GM18907 (cell line): ENCODE measurements around the gene FBXO15.

Experiments used
- ATAC-seq: cut with Tn5 transposase; IDR thresholded peaks from one replicate; pipeline ENCODE4 v1.9.1; 2021; ENCODE audit warnings: mild to moderate bottlenecking, moderate library complexity; ENCODE audit not compliant: unreplicated experiment

The FBXO15 gene

DNA sequence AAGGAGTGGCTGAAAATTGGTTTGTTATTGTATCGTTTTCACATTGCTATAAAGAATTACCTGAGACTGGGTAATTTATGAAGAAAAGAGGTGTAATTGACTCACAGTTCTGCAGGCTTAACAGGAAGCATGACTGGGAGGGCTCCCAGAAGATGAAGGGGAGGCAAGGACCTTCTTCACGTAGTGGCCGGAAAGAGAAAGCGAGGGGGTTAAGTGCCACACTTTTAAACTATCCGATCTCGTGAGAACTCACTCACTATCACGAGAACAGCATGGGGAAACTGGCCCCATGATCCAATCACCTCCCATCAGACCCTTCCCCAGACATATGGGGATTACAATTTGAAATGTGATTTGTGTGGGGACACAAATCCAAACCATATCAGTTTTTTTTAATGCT, 81.6 kb downstream of the FBXO15 start:
- ATAC-seq = no peak

DNA sequence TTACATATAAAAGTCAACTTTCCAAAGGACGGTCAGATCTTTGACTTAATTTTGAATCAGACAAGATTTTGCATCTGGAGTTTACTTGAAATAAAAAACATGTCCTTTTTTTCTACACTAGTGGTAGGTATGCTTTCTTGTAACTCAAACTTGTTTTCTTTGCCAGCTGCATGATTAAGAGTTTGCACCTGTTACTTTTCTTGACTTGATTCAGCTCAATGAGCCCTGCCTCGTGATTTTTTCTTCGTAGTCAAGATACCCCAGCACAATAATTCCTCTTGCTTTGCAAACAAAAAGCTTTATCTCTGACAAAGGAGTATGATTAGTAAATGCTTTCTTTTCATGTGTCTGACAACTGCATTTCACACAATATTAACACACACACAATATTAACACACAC, 82.3 kb downstream of the FBXO15 start:
- ATAC-seq = no peak

DNA sequence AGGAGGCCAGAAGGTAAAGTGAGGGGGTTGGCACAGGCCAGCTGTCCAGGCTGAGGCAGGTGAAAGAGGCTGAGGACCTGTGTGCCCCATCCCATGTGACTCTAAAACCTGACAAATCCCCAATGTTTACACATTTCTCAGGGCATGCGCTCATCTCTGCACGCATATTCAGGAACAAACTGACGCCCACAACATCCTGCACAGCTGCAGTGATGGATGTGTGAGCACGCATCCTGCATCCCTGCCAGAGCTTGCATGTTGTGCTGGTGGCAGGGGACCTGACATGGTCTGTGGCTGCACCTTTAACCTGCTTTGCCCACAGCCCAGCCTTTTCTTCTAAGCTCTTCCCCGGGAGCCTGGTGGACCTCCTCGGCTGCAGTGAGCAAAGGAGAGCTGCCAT, 83.1 kb downstream of the FBXO15 start:
- no peak for ATAC-seq

GRCh38 chr18:74063557-74063956, 84.1 kb downstream of the FBXO15 start:
- no peak for ATAC-seq

GRCh38 chr18:74063023-74063422, 84.6 kb downstream of the FBXO15 start:
- peak; percentile 67 for ATAC-seq

DNA sequence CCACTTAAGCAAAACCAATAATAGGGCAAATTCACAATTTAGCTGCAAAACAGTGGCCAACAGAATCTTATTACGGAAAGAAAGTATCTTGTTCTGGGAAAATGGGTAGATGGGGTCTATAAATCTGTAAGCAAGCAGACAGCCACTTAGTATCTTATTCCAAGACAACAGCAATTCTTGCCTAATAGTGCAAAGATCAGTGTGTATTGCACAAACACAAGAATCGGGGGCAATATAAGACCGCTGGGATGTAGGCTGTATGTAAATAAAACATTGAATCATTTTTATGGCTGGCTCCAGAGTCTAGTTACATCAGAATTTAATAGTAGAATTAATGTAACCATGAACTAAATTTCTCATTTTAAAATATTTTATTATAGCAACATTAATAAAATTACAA, 85.6 kb downstream of the FBXO15 start:
- no peak for ATAC-seq

DNA sequence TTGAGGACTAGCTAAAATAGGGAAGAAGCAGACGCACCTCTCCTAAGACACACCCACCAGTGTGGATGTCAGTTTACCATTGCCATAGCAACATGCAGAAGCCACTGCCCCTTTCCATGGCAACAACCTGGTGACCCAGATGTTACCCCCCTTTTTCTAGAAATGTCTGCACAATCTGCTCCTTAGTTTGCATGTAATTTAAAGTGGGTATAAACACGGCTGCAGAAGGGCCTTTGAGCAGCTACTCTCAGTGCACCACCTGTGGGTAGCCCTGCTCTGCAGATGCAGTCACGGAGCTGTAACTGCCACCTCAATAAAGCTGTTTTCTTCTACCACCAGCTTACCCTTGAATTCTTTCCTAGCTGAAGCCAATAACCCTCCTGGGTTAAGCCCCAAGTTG, 87.1 kb downstream of the FBXO15 start:
- ATAC-seq = no peak

DNA sequence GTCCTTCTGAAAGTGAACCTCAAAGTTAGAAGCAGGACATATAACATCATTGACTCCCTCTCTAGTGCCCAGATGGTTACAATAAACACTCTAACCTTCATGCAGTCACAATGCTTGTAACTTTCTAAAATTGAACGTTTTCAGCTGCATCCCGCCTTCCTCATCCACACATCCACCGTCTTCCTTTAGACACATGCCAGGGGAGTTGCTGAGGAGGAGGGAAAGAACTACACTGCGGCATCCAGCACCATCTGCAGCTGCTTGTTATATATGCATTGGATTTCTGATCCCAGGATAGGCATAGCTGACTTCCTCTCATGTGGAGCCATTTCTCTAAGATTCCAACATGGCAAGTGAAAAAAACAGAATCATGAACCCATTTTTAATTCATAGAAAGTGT, 96.8 kb downstream of the FBXO15 start:
- ATAC-seq = no peak

GRCh38 chr18:74040459-74041332, 106.9 kb downstream of the FBXO15 start:
- peak; percentile 69 for ATAC-seq

DNA sequence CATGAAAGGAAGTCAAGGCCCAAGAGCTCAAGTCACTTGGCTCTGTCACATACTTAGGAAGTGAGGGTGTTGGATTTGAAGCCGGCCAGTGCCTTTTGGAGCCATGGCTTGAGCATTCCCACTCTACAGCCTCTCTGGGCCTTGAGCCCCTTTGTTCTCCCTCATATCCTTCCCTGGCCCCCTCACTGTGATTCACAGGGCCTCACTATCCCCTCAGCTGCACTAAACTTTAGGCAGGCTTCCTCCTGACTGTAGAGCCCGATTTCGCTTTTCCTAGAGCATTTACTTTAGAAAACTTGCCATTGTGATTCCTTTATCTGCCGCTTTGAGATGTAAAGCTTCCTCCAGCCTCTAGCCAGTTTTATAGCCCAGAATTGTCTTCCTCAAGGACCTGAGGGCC, 107.6 kb downstream of the FBXO15 start:
- no peak for ATAC-seq

- no peak for ATAC-seq
Measured at GRCh38 chr18:74029161-74029560, 118.5 kb downstream of the FBXO15 start.
